HG03354 (cell line): ENCODE data around the gene CHCHD3.

Source experiments
- ATAC-seq: cut with Tn5 transposase; IDR thresholded peaks from one replicate; pipeline ENCODE4 v1.9.1; 2021; ENCODE audit warnings: mild to moderate bottlenecking; ENCODE audit not compliant: unreplicated experiment, poor library complexity, severe bottlenecking

Gene CHCHD3

GRCh38 chr7:132764762-132765161 is 317.1 kb downstream of the CHCHD3 start:
- ATAC-seq, result no peak

DNA sequence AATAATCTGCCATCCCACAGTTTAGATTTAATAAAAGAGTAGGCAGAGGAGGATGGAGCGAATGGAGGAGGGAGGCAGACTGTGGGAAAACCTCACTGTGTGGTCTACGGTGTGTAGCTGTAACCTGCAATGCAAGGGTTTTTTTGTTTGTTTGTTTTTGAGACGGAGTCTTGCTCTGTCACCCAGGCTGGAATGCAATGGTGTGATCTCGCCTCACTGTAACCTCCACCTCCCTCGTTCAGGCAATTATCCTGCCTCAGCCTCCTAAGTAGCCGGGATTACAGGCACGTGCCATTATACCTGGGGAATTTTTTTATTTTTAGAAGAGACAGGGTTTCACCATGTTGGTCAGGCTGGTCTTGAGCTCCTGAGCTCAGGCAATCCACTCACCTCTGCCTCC is 321.0 kb downstream of the CHCHD3 start:
- ATAC-seq, result no peak

DNA sequence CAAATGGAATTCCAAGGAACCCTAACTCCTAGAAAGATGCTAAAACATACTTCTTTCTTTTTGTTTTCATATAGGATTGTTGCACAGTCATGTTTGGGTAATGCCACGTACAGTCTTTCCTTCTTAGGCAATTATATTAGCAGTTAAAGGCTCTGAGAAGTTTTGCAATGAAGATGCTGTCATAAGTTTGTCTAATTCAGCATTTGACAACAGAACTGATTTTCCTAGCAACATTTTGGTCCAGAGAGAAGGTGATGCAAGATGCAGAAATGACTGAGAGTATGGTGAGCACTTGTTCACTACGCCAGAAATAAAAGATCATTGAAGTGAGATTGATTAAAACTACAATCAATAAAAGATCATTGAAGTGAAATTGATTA is 321.7 kb downstream of the CHCHD3 start:
- no peak for ATAC-seq

DNA sequence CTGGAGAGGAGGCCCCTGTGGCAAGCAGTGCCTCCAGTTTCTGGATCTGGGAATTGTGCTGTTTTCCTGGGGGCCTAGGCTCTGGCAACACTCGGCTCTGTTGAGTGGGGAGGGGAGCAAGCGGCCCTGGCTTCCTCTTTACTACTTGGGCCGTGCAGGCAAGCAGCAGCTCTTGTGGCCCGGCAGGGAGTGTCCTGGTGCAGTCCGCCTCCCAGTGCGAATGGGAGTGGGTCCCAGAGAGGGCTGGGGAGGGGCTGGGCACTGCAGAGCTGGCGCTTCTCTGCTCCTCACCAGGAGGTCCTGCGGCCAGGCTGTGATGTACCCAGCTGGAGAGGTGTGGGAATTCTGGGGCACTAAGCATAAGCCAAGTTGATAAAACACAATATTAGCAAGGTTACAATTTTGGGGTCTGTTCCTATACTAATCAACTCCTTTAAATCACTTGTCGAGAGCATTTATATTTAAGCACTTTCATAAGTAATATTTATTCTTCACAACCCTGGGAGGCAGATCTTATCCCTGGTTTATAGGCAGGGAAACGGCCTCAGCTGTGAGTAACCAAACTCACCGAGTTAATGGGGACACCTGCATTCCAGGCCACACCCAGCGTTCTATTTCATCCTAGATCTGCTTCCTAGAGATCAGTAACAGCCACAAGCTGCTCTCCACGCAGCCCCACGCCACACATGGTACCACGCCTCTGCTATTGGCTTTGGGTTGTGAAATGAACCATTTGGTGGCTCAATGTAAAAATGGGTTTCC is 322.2 kb downstream of the CHCHD3 start:
- ATAC-seq, result no peak

DNA sequence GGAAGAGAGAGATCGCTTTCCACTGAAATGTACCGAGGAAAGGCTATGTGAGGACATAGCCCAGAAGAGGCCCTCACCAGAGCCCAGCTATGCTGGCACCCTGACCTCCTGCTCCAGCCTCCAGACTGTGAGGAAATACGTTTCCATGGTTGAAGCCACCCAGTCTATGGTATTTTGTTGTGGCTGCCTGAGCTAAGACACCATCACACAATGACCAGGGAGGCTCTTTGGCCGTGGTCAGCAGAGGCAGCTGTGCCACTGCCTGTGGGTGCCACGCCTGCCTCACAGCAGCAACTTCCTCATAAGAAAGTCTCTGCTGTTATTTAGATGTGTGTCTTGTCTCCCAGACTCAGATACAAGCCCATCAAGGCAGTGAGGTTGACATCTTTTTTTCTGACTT is 322.9 kb downstream of the CHCHD3 start:
- no peak for ATAC-seq

DNA sequence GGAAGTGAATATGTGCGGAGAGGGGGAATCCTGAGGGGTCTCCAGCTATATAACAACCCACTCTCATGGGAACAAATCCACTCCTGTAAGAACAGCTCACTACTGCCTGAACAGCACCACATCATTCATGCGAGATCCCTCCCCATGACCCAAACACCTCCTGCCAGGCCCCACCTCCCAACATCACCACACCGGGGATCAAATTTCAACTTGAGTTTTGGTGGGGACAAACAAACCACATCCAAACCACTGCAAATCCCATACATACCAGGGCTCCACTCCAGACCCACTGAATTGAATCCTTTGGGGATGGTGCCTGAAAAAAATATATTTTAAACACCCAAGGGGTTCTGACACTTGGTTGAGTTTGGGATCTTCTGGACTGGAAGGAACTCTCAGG is 324.1 kb downstream of the CHCHD3 start:
- no peak for ATAC-seq

DNA sequence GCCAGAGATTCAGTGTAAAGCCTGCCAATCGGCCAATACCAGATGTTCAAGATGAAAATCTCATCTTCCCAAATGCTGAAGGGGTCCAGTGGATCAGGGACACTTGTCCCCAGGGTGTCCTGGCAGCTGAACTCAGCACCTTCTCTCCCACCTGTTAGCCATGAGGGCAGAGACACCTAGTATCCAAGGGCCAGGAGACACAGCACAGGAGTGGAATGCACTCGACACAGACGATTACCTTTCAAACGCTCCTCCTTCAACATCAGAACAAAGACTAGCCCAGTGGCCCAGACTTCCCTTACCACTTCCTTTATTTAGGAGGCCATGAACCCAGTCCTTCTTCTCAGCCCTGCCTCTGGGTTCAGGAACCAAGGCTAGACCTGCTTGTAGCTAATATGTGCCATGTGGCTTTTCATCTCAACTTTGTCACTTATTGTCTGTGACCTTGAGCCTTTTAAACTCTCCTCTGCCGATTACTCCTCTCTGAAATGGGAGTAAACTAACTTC is 325.4 kb downstream of the CHCHD3 start:
- no peak for ATAC-seq

- no peak for ATAC-seq
Measured at GRCh38 chr7:132755538-132756483, 326.1 kb downstream of the CHCHD3 start.

DNA sequence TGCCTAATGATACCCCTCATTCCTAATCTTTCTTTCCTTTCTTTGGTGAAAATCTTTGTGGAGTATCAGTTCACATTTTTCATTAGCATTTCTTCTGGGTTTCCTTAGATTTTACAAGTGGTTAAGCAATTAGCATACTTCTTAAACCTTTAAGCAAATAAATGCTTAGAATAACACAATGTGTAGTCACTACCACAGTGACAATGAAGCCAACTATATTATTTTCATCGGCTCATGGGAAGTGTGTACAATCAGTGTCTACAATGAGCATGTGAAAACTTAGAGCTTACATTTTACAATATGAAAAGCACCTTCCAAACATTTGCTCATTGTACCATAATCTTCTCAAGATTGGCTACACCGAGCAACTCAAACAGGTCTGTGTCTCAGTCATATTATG is 329.5 kb downstream of the CHCHD3 start:
- ATAC-seq, result no peak

- ATAC-seq, result no peak
Measured at GRCh38 chr7:132751244-132751647, 330.6 kb downstream of the CHCHD3 start.

DNA sequence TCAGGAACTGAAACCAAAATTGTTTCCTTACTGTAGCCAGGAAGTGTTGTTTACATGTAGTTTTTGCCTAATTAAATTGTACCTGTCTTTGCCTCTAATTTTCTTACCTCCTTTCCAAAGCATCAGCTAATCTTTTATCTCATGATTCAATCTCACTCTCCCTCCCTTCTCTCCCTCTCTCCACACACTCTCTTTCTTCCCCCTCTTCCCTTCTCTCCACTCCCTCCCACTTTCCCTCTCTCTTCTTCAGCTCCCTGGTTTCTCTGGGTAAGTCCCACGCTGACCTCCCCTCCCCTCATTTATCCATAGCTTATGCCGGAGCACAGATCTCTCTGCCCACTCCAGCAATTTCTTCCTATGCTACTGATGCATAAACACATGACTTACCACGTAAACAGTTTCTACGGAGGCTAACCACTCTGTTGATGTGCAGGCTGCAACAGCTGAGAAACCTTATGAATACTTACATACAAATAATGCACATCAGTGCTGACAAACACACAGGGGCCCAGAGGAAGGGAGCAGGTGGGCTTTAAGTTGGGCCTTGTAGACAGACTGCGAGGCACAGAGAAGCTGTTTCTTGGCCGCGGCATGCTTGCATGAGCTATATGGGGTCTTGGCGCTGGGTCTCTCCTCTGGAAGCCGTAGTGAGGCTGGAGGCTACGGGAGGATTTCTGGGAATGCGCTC is 331.2 kb downstream of the CHCHD3 start:
- ATAC-seq, result no peak

DNA sequence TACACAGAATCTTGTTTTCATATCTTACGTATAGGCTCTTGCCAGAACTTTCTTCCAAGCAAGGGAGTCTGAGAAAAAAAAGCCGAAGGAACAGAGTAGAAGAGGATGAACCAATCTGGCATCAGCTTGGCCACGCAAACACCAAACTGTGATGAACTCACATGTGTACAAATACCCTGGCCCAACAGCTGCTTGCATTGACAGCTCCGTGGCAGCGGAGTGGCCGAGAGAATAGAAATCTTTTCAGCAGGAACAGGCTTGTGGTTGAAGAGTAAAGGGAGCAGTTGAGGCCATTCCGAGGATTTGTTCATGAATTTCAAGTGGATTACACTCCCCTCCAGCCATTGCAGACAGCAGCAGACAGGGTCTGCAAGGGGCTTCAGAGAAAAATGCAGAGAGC is 331.8 kb downstream of the CHCHD3 start:
- no peak for ATAC-seq

DNA sequence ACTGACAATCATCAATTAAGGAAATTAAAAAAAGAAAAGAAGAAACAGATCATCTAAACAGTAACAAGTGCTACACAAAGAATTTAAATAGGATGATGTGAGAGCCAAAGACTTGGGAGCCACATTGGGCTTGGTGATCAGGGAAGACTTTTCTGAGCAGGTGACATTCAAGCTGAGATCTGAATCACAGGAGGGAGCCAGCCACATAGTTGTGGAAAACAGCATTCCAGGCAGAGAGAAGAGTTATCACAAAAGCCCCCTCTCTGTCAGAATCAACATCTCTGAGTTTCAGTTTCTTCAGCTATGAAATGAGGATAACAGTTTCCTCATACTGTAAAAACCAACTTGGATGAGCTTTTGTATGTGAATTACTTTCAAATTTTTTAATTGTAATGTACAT is 336.4 kb downstream of the CHCHD3 start:
- no peak for ATAC-seq

GRCh38 chr7:132743974-132744373 is 337.9 kb downstream of the CHCHD3 start:
- no peak for ATAC-seq

- ATAC-seq, result no peak
Measured at GRCh38 chr7:132742189-132742612, 339.7 kb downstream of the CHCHD3 start.

DNA sequence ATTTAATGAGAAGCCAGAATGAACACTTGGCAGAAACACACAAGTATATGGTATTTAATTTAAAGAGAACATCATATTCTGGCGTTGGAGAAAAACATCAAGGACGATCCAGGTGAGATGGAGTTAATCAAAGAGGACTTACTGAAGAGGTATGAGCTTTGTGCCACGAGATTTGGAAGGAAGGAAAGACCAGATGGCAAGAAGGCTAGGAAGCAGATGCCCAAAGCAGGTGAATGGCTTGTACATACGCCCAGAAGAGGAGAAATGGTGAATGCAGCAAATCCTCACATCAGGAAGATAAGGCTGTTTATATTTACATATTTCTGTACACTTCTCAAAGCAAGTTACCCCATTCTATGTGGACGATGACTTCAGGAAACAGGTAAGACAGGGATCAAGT is 341.7 kb downstream of the CHCHD3 start:
- ATAC-seq, result no peak

DNA sequence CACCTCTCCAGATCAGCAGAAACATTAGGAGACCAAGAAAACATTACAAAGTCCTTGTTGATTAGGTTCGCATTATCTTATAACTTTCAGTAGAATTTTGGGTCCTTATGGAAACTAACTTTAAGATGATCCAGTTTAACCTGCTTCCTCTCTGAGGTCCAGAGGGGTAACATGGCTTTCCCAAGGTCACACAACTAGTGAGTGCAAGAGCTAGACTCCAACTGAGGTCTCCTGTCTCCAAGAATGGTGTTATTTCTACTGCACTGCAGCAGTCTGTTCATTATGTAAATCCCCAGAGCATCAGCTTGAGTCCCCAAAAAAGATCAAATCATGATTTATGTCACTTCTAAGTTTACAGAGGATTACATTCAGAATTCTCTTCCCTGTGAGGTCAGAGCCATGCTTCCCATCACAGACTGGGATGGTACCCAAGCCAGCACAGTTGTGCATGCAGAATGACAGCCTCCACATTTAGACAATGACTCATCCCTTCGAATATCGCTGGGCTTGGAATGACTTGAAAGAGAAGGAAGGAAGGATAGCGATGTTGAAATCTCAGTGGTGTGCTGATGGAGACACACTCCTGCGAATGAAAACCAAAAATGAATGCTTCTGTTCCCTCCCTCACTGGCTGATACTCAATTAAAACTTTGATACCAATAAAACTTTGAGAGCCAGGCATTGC is 342.5 kb downstream of the CHCHD3 start:
- no peak for ATAC-seq

DNA sequence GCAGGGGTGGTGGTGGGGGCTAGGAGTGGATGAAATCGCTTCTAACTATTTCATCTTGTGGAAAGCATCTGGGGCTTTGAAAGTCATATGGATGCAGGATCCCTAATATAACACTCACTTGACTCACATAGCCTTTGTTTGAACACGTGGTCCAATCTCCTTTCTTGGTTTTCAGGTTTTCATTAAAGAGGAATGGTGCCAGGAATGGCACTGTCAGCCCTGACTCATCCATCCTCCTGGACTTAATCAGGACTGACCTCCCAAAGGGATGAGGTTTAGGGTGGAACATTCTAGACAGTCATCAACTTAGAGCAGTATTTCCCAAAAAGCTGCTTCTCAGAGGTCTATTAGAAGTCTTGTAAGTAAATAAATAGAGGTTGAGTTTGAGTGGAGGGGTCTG is 343.6 kb downstream of the CHCHD3 start:
- ATAC-seq, result no peak

GRCh38 chr7:132735476-132735875 is 346.4 kb downstream of the CHCHD3 start:
- ATAC-seq, result no peak
